Left hindlimb (tissue), 1 donor: ENCODE data around the gene TACC3.
A peak's percentile ranks its signal among the peaks of the same experiment; 100 is the strongest.

Experiments
- DNase-seq: peaks from one replicate; pipeline ENCODE4 v3.0.0-alpha.2; 2018

The TACC3 gene

GRCh38 chr4:1725521-1725920 is 4.2 kb downstream of the TACC3 start:
- no peak for DNase-seq

GRCh38 chr4:1726146-1726934 is 5.0 kb downstream of the TACC3 start:
- peak; percentile 82 for DNase-seq

GRCh38 chr4:1727117-1728031 is 6.1 kb downstream of the TACC3 start:
- DNase-seq: no peak

GRCh38 chr4:1728061-1728980 is 7.0 kb downstream of the TACC3 start:
- DNase-seq: no peak

GRCh38 chr4:1730532-1731135 is 9.3 kb downstream of the TACC3 start:
- DNase-seq: peak; percentile 27

- no peak for DNase-seq
Measured at GRCh38 chr4:1731180-1731579, 9.9 kb downstream of the TACC3 start.

- no peak for DNase-seq
Measured at GRCh38 chr4:1732911-1733310, 11.6 kb downstream of the TACC3 start.

- no peak for DNase-seq
Measured at GRCh38 chr4:1735215-1735614, 13.9 kb downstream of the TACC3 start.

- DNase-seq: no peak
Measured at GRCh38 chr4:1736812-1737211, 15.5 kb downstream of the TACC3 start.

- DNase-seq: no peak
Measured at GRCh38 chr4:1737666-1738065, 16.3 kb downstream of the TACC3 start.

- no peak for DNase-seq
Measured at GRCh38 chr4:1738410-1738809, 17.1 kb downstream of the TACC3 start.

GRCh38 chr4:1739358-1739757 is 18.0 kb downstream of the TACC3 start:
- DNase-seq: no peak

GRCh38 chr4:1740021-1740545 is 18.8 kb downstream of the TACC3 start:
- DNase-seq: no peak

GRCh38 chr4:1741208-1741607 is 19.9 kb downstream of the TACC3 start:
- DNase-seq: no peak

GRCh38 chr4:1743551-1743950 is 22.2 kb downstream of the TACC3 start:
- DNase-seq: no peak

GRCh38 chr4:1743975-1744374 is 22.7 kb downstream of the TACC3 start:
- no peak for DNase-seq

GRCh38 chr4:1744552-1744951 is 23.2 kb downstream of the TACC3 start:
- no peak for DNase-seq

GRCh38 chr4:1745165-1745564 is 23.8 kb downstream of the TACC3 start:
- DNase-seq: no peak

- no peak for DNase-seq
Measured at GRCh38 chr4:1745697-1746096, 24.4 kb downstream of the TACC3 start.

- DNase-seq: peak; percentile 85
Measured at GRCh38 chr4:1746265-1746691, 25.0 kb downstream of the TACC3 start.

GRCh38 chr4:1746919-1747602 is 25.7 kb downstream of the TACC3 start:
- peak; percentile 65 for DNase-seq

GRCh38 chr4:1747603-1747967 is 26.3 kb downstream of the TACC3 start:
- no peak for DNase-seq
